OCI-LY7 (cell line): ENCODE results near the gene LANCL2.

ENCODE experiments used
- CTCF ChIP-seq: fragments of 200-600 bp; sonication (generic); conservative IDR thresholded peaks from 2 replicates; pipeline ENCODE4 v1.5.1; 2014; ENCODE audit warnings: mild to moderate bottlenecking, antibody characterized with exemption, low read length, moderate library complexity, mixed read lengths
- EZH2phosphoT487 ChIP-seq: fragments of 200-600 bp; sonication (generic); IDR thresholded peaks from 2 replicates; pipeline ENCODE4 v1.6.1; 2018; ENCODE audit warnings: low read depth, borderline replicate concordance, mild to moderate bottlenecking, mixed run types, antibody characterized with exemption, low read length, moderate library complexity, mixed read lengths

GRCh38 chr7:55473932-55474331 lies 108.8 kb downstream of the LANCL2 start:
- TF ChIP-seq CTCF = no peak
- TF ChIP-seq EZH2phosphoT487 = no peak
